Measurements from ENCODE around the gene MAML3.

The MAML3 gene

GRCh38 chr4:139819082-139819481, 334.9 kb downstream of the MAML3 start:
- no peak for TF ChIP-seq CTCF (IDR thresholded peaks at IDR 0.05; ENCODE audit: control insufficient read depth, insufficient read depth, low read depth, low read length, missing control alignments)
- no peak overlapping the region for H3K4me3 ChIP-seq (ENCODE audit: control insufficient read depth, low read depth, low read length)
- no peak for DNase-seq (ENCODE audit: low read depth)

- TF ChIP-seq CTCF (IDR thresholded peaks at IDR 0.05; ENCODE audit: control insufficient read depth, insufficient read depth, low read depth, low read length, missing control alignments): no peak
- DNase-seq (ENCODE audit: low read depth): no peak
- no peak overlapping the region for H3K4me3 ChIP-seq (ENCODE audit: control insufficient read depth, low read depth, low read length)
These were observed 336.1 kb downstream of the MAML3 start for GRCh38 chr4:139817657-139818452.

GRCh38 chr4:139816856-139817255, 337.1 kb downstream of the MAML3 start:
- H3K4me3 ChIP-seq (ENCODE audit: control insufficient read depth, low read depth, low read length): no peak overlapping the region
- no peak for DNase-seq (ENCODE audit: low read depth)
- no peak for TF ChIP-seq CTCF (IDR thresholded peaks at IDR 0.05; ENCODE audit: control insufficient read depth, insufficient read depth, low read depth, low read length, missing control alignments)

- DNase-seq (ENCODE audit: low read depth): peak; percentile 34
- no peak for TF ChIP-seq CTCF (IDR thresholded peaks at IDR 0.05; ENCODE audit: control insufficient read depth, insufficient read depth, low read depth, low read length, missing control alignments)
These were observed 338.0 kb downstream of the MAML3 start for GRCh38 chr4:139815778-139816601.

GRCh38 chr4:139814323-139815015, 339.5 kb downstream of the MAML3 start:
- TF ChIP-seq CTCF (IDR thresholded peaks at IDR 0.05; ENCODE audit: control insufficient read depth, insufficient read depth, low read depth, low read length, missing control alignments): no peak
- H3K4me3 ChIP-seq (ENCODE audit: control insufficient read depth, low read depth, low read length): no peak overlapping the region
- no peak for DNase-seq (ENCODE audit: low read depth)

More at GRCh38 chr4:139815778-139816601, 338.0 kb downstream of the MAML3 start:
- peak overlapping the region; percentile 27 for H3K4me3 ChIP-seq (ENCODE audit: control insufficient read depth, low read depth, low read length)

DNA sequence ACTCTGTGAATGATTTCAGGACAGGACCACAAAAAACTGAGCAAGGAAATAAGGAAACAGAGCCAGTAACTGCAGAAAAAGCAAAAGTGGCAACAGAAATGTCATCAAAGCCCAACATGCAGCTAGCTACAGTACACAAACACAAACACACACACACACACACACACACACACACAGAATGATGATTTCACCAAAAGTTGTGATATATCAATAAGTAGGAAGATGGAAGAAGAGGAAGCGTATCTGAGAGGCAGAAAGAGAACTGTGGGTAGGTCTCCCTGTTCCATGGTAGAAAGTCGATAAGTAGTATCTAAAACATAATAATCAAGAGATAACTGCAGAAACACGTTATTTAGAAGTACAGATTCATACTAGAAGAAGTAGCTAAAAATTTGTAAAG, 340.1 kb downstream of the MAML3 start:
- H3K4me3 ChIP-seq (ENCODE audit: control insufficient read depth, low read depth, low read length): no peak overlapping the region
- DNase-seq (ENCODE audit: low read depth): no peak
- TF ChIP-seq CTCF (IDR thresholded peaks at IDR 0.05; ENCODE audit: control insufficient read depth, insufficient read depth, low read depth, low read length, missing control alignments): no peak

Measured in AG09309 (cell line).